Measurements from ENCODE around the gene RASSF3.

DNA sequence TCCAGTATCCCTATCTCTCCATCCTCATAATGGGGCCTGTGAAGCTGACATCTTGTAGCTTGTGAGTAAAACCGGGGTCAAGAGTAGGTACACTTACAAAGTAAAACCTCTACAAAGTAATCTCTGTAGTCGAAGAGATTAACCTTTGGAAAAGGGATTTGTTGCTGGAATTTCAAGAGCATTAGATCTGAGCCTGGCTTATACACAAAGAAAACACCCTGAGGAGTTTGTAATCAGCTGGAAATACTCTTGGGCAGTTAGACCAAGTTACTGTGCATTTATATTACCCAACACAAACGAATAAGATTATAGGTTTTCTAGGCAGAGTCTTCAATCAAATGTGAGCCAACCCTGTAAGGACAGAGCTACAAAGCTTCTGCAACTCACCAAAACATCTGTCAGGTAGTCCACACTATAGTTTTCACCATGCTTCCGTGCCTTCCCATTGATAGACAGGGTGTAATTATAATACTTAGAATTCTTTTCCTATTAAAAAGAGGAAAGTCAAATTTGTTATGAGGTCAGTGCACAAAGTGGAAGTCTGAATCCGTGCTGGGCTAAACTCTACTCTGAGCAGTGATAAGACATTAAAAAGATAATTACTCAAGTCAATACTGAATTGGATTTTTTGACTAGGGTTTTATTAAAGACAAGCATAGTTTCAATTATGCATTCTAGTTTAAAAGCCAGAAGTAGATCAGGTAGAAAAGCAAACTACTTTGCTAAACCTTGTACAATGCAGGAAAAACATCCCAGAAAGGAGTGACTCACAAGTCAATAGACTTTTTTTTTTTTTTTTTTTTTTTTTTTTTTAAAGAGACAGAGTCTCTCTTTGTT is 134.3 kb downstream of the RASSF3 start:
- TF ChIP-seq ZNF772 (CRISPR knock-in tag; IDR thresholded peaks at IDR 0.05) (no peak), ATM (IDR thresholded peaks at IDR 0.05; ENCODE audit: borderline replicate concordance) (no peak), FOXM1 (CRISPR knock-in tag; IDR thresholded peaks at IDR 0.05) (no peak), HOXA7 (CRISPR knock-in tag; IDR thresholded peaks at IDR 0.05) (no peak), ARNTL (CRISPR knock-in tag; IDR thresholded peaks at IDR 0.05) (no peak), NCOA1 (CRISPR knock-in tag; IDR thresholded peaks at IDR 0.05) (no peak), GABPA (IDR thresholded peaks at IDR 0.05; ENCODE audit: low read depth, low read length) (no peak), GABPA (CRISPR knock-in tag; IDR thresholded peaks at IDR 0.05; ENCODE audit: low read depth) (no peak)
- TF ChIP-seq, protein P1, sequence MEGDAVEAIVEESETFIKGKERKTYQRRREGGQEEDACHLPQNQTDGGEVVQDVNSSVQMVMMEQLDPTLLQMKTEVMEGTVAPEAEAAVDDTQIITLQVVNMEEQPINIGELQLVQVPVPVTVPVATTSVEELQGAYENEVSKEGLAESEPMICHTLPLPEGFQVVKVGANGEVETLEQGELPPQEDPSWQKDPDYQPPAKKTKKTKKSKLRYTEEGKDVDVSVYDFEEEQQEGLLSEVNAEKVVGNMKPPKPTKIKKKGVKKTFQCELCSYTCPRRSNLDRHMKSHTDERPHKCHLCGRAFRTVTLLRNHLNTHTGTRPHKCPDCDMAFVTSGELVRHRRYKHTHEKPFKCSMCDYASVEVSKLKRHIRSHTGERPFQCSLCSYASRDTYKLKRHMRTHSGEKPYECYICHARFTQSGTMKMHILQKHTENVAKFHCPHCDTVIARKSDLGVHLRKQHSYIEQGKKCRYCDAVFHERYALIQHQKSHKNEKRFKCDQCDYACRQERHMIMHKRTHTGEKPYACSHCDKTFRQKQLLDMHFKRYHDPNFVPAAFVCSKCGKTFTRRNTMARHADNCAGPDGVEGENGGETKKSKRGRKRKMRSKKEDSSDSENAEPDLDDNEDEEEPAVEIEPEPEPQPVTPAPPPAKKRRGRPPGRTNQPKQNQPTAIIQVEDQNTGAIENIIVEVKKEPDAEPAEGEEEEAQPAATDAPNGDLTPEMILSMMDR (CRISPR knock-in tag; IDR thresholded peaks at IDR 0.05): no peak

All from HepG2 (cell line).